ENCODE data around the gene FCGR3A.
"Not testable (repeated sequence)": the region's sequence is repeated elsewhere in the genome, so short reads cannot be mapped to it uniquely, and the experiment has no call there.

- TF ChIP-seq CTCF, EP300 (IDR thresholded peaks at IDR 0.05): not testable (repeated sequence)
Measured at GRCh38 chr1:161542091-161542559, 7.5 kb downstream of the FCGR3A start.

Data from gastroesophageal sphincter (tissue), 3 donors.